NT2/D1 (cell line): ENCODE results near the gene CARD14.
A peak's percentile ranks its signal among the peaks of the same experiment; 100 is the strongest.
"Not testable (repeated sequence)": the region's sequence is repeated elsewhere in the genome, so short reads cannot be mapped to it uniquely, and the experiment has no call there.

ENCODE experiments used
- DNase-seq: peaks from one replicate; pipeline ENCODE4 v3.0.0-alpha.2; 2011; ENCODE audit warnings: low read depth, low spot score
- H3K27me3 ChIP-seq: 2 replicates; pipeline ENCODE4 v1.6.0; 2011; ENCODE audit warnings: mild to moderate bottlenecking; ENCODE audit not compliant: insufficient read length, insufficient read depth
- H3K36me3 ChIP-seq: 2 replicates; pipeline ENCODE4 v1.6.1; 2011; ENCODE audit warnings: mild to moderate bottlenecking, low read length, mixed read lengths; ENCODE audit not compliant: insufficient read depth, insufficient read length
- H3K4me1 ChIP-seq: 2 replicates; pipeline ENCODE4 v1.5.1; 2011; ENCODE audit not compliant: insufficient read depth, insufficient read length
- H3K4me3 ChIP-seq: 2 replicates; pipeline ENCODE4 v1.5.1; 2011; ENCODE audit warnings: low read depth; ENCODE audit not compliant: insufficient read length
- H3K9ac ChIP-seq: 2 replicates; pipeline ENCODE4 v1.6.0; 2011; ENCODE audit warnings: low read depth; ENCODE audit not compliant: insufficient read length
- H3K9me3 ChIP-seq: 2 replicates; pipeline ENCODE4 v1.5.1; 2011; ENCODE audit warnings: mild to moderate bottlenecking, low read length; ENCODE audit not compliant: insufficient read depth
- SUZ12 ChIP-seq: IDR thresholded peaks from 2 replicates; pipeline ENCODE4 v1.6.1; 2011; ENCODE audit not compliant: insufficient read length, insufficient read depth; ENCODE audit errors: extremely low read depth
- YY1 ChIP-seq: IDR thresholded peaks from 2 replicates; pipeline ENCODE4 v1.6.1; 2011; ENCODE audit not compliant: insufficient read length, insufficient read depth
- ZNF274 ChIP-seq: IDR thresholded peaks from 2 replicates; pipeline ENCODE4 v1.6.1; 2011; ENCODE audit warnings: mild to moderate bottlenecking, low read depth, low read length

CARD14 gene

DNA sequence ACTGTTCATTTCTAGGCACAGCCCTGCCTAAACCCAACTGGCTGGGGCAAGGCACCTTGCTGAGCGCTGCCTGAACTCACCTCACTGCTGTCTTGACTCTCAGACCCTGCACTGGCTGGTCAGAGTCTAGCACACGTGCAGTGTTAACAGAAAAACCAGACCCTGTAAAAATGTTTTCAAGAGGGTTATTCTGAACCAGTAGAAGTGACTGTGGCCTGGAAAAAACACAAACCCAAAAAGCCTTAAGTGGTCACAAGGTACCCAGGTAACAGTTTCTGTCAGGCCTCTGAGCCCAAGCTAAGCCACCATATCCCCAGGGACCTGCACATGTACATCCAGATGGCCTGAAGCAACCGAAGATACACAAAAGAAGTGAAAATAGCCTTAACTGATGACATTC is 16.8 kb upstream of the CARD14 start:
- peak overlapping the region; percentile 39 for H3K9ac ChIP-seq
- no peak overlapping the region for H3K4me3 ChIP-seq
- H3K4me1 ChIP-seq, result peaks cover 18% of the 10 kb centered on the region
- H3K9me3 ChIP-seq, result peaks cover 54% of the 10 kb centered on the region
- no peaks in the 10 kb centered on the region for H3K27me3 ChIP-seq
- peaks cover 14% of the 10 kb centered on the region for H3K36me3 ChIP-seq
- TF ChIP-seq YY1 (no peak), SUZ12 (no peak), ZNF274 (no peak)
- no peak for DNase-seq

DNA sequence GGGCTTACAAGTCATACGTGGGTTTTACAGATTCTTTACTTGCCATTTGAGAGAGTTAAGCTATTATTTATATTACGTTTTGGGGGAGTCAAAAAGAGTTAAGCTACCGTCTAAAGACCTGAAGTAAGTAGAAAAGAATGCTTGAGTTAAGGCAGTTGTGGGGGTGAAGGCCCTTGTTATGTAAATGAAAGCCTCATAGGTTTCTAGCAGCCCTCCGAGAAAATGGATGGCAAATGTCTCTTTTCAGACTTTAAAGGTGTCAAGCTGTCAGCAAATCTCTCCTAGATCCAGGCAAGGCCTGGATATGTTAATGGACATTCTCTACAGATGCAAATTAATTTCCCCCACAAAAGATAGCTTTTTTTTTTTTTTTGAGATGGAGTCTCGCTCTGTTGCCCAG is 15.7 kb upstream of the CARD14 start:
- Histone ChIP-seq H3K4me1 (peaks cover 16% of the 10 kb centered on the region), H3K27me3 (no peaks in the 10 kb centered on the region), H3K4me3 (no peak overlapping the region), H3K9ac (no peak overlapping the region), H3K36me3 (peaks cover 12% of the 10 kb centered on the region), H3K9me3 (peaks cover 57% of the 10 kb centered on the region)
- DNase-seq, result peak; percentile 86
- no peak for TF ChIP-seq ZNF274
- TF ChIP-seq YY1, result no peak
- no peak for TF ChIP-seq SUZ12

DNA sequence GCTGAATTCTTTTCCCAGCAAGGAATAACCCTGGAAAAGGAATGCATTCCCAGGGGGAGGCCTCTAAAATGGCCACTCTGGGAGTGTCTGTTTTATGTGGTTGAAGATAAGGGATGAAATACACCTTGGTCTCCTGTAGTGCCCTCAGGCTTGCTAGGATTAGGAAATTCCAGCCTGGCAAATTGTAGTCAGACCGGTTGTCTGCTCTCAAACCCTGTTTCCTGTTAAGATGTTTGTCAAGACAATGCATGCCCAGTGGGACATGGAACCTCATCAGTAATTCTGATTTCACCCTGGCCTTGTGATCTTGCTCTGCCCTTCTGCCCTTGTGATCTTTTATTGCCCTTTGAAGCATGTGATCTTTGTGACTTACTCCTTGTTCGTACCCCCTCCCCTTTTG is 14.2 kb upstream of the CARD14 start:
- H3K4me1 ChIP-seq, result peaks cover 24% of the 10 kb centered on the region
- H3K36me3 ChIP-seq, H3K9ac ChIP-seq, H3K27me3 ChIP-seq, DNase-seq, H3K4me3 ChIP-seq: not testable (repeated sequence)
- peaks cover 57% of the 10 kb centered on the region for H3K9me3 ChIP-seq

DNA sequence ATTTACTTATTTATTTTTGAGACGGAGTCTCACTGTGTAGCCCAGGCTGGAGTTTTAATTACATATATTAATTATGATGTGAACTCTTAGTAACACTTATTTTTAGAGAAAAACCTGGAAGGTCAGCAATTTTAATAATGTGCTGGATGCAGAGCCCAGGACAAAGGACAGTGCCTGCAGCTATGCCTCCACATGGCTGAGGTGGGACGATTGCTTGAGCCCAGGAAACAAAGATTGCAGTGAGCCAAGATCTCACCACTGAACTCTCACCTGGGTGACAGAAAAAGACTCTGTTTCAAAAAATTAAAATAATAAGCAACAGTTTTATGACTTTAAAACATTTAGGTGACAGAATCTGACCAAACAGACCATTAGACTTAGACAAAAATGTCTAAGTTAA is 11.0 kb upstream of the CARD14 start:
- Histone ChIP-seq H3K9me3 (peaks cover 39% of the 10 kb centered on the region), H3K4me3 (no peak overlapping the region), H3K27me3 (no peaks in the 10 kb centered on the region), H3K4me1 (peaks cover 8% of the 10 kb centered on the region), H3K9ac (no peak overlapping the region), H3K36me3 (no peaks in the 10 kb centered on the region)
- TF ChIP-seq SUZ12, result no peak
- no peak for TF ChIP-seq ZNF274
- no peak for TF ChIP-seq YY1
- no peak for DNase-seq

DNA sequence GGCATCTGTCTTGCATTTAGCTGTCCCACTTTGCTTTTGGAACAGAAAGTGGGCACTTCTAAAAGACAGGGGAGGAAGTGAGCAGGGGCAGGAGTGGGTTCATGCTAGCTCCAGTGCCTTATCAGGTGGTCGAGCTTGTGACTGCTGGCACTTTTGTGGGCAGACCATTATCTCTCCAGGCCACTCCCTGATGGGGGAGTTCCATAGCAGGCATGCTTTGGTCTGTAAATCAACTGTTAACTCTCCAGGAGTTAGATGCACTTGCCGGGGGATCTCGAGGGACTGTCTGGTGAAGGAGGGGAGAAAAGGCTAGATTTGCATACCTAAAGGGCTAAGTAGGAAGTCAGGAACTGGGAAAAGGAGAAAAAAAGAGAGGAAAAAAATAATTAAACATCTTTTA is 9.3 kb upstream of the CARD14 start:
- Histone ChIP-seq H3K9ac (peak overlapping the region; percentile 64), H3K36me3 (no peaks in the 10 kb centered on the region), H3K27me3 (no peaks in the 10 kb centered on the region), H3K4me1 (peaks cover 8% of the 10 kb centered on the region), H3K9me3 (peaks cover 28% of the 10 kb centered on the region), H3K4me3 (no peak overlapping the region)
- no peak for DNase-seq
- TF ChIP-seq SUZ12 (no peak), ZNF274 (no peak), YY1 (no peak)

DNA sequence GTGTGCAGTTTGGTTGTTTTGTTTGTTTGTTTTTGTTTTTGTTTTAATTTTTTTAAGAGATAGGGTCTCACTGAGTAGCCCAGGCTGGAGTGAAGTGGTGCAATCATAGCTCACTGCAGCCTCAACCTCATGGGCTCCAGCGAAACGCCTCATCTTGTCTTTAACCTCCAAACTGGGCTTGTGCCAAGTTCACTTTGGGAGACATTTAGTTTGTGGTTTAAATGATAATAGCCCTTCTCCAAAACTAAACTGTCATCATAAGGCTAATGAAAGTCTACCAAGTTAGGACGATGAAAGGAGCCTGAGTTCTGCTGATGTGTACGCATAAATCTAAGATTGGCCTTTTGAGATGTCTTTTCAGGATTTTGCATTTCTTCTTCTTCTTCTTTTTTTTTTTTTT is 6.5 kb upstream of the CARD14 start:
- Histone ChIP-seq H3K4me3 (no peak overlapping the region), H3K27me3 (no peaks in the 10 kb centered on the region), H3K36me3 (no peaks in the 10 kb centered on the region), H3K9ac (no peak overlapping the region), H3K4me1 (peaks cover 9% of the 10 kb centered on the region), H3K9me3 (no peaks in the 10 kb centered on the region)
- DNase-seq, result no peak
- TF ChIP-seq SUZ12 (no peak), ZNF274 (no peak), YY1 (no peak)

DNA sequence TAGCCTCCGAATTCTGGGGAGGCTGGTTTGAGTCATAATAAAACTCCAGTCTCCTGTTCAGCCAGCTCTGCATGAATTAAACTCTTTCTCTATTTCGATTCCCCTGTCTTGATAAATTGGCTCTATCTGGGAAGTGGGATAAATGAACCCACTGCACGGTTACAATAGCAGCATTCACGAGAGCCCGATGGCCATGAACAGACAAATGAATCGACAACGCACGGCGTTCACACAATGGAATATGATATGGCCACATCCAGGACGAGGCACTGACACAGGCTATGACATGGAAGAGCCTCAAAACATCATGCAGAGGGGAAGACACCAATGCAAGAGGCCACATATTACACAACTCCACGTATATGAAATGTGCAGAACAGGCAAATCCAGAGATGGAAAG is 5.6 kb upstream of the CARD14 start:
- H3K36me3 ChIP-seq, result no peaks in the 10 kb centered on the region
- H3K9ac ChIP-seq, result no peak overlapping the region
- DNase-seq, result no peak
- no peaks in the 10 kb centered on the region for H3K27me3 ChIP-seq
- H3K9me3 ChIP-seq, result no peaks in the 10 kb centered on the region
- no peak for TF ChIP-seq SUZ12
- TF ChIP-seq YY1, result no peak
- no peak for TF ChIP-seq ZNF274
- peaks cover 12% of the 10 kb centered on the region for H3K4me1 ChIP-seq
- no peak overlapping the region for H3K4me3 ChIP-seq

DNA sequence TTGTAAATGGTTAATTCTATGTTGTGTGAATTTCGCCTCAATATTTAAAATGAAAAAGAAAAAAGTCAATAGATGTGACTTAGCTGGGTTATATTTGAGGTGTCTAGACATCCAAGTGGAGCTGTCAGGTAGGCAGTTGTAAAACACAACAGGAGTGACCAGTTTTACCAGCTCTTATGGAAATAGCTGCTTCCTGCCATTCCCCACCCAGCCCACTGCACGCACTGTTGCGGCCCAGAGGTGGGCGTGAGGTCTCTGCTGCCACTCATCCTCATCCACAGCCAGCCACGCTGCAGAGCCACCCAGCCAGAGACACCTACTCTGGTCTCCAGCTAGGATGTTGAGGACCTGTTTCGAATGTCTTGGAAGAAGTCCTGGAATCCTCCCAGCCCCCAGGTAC is 3.4 kb upstream of the CARD14 start:
- H3K36me3 ChIP-seq, result no peaks in the 10 kb centered on the region
- peaks cover 3% of the 10 kb centered on the region for H3K4me1 ChIP-seq
- no peak overlapping the region for H3K4me3 ChIP-seq
- H3K9ac ChIP-seq, result no peak overlapping the region
- no peaks in the 10 kb centered on the region for H3K27me3 ChIP-seq
- H3K9me3 ChIP-seq, result no peaks in the 10 kb centered on the region
- DNase-seq, result no peak
- no peak for TF ChIP-seq SUZ12
- no peak for TF ChIP-seq ZNF274
- TF ChIP-seq YY1, result no peak
